ENCODE measurements around the gene SERPINC1. TPM values are rescaled to one million over a fixed set of nuclear protein-coding genes. Genes with fewer than 3 reads are reported as not detected.

Gene SERPINC1
- total and polyA plus RNA-seq, 9 of the 15 experiments (the other 6 are each of a cell fraction or from before 2014, with no cell fraction given) = 0.07 to 1.2 (median 0.50) TPM

DNA sequence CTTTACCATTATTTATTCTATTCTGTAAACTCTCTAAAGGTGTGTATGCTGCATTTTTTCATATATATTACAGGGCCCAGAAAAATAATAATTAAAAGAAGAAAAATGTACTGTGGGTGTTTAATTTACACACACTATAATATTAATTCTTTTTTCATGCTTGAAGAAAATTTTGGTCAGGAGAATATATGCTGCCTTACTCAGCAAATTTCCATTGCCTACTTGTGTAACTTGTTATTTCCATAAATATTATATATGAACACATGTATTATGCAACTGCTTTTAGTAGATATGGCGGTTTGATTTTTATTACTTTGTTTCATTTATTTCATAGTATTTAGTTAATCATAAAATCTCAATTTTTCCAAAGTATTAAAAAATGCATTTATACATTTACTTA is 46.4 kb upstream of the SERPINC1 start (continued):
- TF ChIP-seq TSC22D4 (tag; IDR thresholded peaks at IDR 0.05) (no peak), JUN (IDR thresholded peaks at IDR 0.05; ENCODE audit: borderline replicate concordance, low read depth, low read length) (no peak), JUN (CRISPR knock-in tag; IDR thresholded peaks at IDR 0.05; ENCODE audit: borderline replicate concordance) (no peak), HNRNPLL (IDR thresholded peaks at IDR 0.05; ENCODE audit: low read depth, low read length, poor library complexity, severe bottlenecking) (no peak), MAFF (IDR thresholded peaks at IDR 0.05; ENCODE audit: low read length) (0 out of 2 replicates have a peak, but pooled peaks have one; percentile 17), C11orf30 (IDR thresholded peaks at IDR 0.05; ENCODE audit: low read depth) (peak; percentile 44; the same call in 1 of the 2 replicates), SAFB2 (IDR thresholded peaks at IDR 0.05; ENCODE audit: borderline replicate concordance, low read depth, low read length, severe bottlenecking) (no peak), CBFB (CRISPR knock-in tag; IDR thresholded peaks at IDR 0.05) (no peak), GABPB1 (CRISPR knock-in tag; IDR thresholded peaks at IDR 0.05) (no peak), ESRRB (CRISPR knock-in tag; IDR thresholded peaks at IDR 0.05; ENCODE audit: borderline replicate concordance) (no peak)
- TF ChIP-seq, protein P1, sequence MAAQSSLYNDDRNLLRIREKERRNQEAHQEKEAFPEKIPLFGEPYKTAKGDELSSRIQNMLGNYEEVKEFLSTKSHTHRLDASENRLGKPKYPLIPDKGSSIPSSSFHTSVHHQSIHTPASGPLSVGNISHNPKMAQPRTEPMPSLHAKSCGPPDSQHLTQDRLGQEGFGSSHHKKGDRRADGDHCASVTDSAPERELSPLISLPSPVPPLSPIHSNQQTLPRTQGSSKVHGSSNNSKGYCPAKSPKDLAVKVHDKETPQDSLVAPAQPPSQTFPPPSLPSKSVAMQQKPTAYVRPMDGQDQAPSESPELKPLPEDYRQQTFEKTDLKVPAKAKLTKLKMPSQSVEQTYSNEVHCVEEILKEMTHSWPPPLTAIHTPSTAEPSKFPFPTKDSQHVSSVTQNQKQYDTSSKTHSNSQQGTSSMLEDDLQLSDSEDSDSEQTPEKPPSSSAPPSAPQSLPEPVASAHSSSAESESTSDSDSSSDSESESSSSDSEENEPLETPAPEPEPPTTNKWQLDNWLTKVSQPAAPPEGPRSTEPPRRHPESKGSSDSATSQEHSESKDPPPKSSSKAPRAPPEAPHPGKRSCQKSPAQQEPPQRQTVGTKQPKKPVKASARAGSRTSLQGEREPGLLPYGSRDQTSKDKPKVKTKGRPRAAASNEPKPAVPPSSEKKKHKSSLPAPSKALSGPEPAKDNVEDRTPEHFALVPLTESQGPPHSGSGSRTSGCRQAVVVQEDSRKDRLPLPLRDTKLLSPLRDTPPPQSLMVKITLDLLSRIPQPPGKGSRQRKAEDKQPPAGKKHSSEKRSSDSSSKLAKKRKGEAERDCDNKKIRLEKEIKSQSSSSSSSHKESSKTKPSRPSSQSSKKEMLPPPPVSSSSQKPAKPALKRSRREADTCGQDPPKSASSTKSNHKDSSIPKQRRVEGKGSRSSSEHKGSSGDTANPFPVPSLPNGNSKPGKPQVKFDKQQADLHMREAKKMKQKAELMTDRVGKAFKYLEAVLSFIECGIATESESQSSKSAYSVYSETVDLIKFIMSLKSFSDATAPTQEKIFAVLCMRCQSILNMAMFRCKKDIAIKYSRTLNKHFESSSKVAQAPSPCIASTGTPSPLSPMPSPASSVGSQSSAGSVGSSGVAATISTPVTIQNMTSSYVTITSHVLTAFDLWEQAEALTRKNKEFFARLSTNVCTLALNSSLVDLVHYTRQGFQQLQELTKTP (IDR thresholded peaks at IDR 0.05; ENCODE audit: low read depth in 1 of 2, partially characterized antibody in 2 of 2) = no peak
- TF ChIP-seq, protein P2, sequence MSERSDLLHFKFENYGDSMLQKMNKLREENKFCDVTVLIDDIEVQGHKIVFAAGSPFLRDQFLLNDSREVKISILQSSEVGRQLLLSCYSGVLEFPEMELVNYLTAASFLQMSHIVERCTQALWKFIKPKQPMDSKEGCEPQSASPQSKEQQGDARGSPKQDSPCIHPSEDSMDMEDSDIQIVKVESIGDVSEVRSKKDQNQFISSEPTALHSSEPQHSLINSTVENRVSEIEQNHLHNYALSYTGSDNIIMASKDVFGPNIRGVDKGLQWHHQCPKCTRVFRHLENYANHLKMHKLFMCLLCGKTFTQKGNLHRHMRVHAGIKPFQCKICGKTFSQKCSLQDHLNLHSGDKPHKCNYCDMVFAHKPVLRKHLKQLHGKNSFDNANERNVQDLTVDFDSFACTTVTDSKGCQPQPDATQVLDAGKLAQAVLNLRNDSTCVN (CRISPR knock-in tag; IDR thresholded peaks at IDR 0.05) = no peak
- TF ChIP-seq, protein P3, sequence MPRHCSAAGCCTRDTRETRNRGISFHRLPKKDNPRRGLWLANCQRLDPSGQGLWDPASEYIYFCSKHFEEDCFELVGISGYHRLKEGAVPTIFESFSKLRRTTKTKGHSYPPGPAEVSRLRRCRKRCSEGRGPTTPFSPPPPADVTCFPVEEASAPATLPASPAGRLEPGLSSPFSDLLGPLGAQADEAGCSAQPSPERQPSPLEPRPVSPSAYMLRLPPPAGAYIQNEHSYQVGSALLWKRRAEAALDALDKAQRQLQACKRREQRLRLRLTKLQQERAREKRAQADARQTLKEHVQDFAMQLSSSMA (CRISPR knock-in tag; IDR thresholded peaks at IDR 0.05) = no peak

Measured in K562 (cell line).